GM21367 (cell line): ENCODE measurements around the gene SERPINE3.

Experiments
- ATAC-seq: cut with Tn5 transposase; IDR thresholded peaks from one replicate; pipeline ENCODE4 v1.9.1; 2021; ENCODE audit not compliant: unreplicated experiment

SERPINE3 gene

DNA sequence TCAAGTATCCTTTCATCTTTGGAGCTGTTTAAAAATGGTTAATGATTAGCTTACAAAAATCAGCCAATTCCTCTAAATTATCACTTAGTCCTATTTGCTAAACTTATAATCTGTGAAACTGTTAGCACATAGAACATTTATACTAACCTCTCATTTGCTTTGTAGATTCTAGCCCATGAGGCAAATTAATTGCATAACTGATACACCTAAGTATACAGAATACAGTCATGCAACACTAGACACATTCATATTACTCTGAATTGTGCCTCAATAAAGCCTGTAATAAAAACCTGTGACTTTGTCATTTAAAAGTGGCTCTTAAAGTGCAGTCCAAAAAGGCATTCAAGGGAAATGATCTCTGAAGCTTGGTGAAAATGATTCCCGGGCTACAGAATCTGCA lies 21.0 kb downstream of the SERPINE3 start:
- ATAC-seq: no peak

DNA sequence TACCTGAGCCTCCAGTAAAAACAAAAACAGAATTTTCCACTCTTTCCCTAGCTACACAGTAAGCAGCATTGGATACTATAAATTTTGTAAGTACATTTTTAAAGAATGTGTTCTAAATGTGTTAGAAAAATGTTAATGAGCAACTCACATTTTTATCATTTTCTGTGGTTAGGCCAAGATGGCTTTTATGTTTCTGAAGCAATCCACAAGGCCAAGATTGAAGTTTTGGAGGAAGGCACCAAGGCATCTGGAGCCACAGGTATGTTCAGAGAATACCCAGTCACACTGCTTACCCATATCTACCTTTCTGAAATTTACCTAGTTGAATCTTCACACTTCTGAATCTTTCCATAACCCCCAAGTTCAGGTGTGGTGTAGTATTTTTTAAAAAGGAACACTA lies 21.6 kb downstream of the SERPINE3 start:
- ATAC-seq: no peak

DNA sequence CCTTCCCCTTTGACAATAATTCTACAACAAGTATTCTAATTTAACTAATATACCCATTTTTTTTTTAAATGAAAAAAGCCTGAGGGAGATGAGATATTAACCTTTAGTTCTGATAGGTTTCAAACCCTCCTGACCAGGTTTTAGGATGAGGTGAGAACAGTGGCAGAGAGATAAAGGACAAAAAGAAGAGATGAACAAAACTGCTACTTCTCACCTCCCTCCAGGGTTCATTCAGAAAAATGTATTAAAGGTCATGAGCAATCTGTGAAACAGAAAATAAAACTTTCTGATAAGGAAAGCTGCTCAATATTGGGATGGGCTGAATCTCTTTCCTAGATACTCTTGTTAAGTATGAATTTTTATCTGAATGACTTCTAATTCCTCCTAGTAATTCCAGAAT lies 24.1 kb downstream of the SERPINE3 start:
- no peak for ATAC-seq

DNA sequence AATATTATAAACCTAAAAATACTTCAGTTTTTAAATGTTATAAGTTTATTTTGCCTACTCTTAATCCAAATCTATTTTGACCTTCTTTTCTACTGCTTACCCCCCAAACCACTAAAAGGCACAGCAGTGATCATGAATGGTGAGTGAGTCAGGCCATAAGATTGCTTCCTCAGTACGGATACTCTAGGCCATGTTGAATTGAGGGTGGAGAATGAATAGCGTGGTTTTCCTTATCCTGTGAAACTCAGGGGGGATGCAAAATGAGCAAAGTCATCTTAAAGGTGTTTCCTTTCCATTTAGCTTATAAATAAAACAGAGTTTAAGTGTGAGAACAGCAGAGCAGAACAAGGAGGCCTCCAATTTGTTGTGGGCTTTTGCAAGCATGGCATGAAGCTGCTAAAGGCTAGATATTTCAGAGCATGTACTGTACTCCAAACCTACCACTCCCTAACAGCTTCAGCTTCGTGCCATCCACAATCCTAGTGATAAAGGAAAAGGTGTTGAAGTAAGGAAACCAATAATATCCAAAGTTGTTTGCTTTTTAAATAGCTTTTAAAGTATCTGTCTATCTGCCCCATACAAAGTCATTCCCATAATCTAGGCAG lies 25.0 kb downstream of the SERPINE3 start:
- no peak for ATAC-seq

DNA sequence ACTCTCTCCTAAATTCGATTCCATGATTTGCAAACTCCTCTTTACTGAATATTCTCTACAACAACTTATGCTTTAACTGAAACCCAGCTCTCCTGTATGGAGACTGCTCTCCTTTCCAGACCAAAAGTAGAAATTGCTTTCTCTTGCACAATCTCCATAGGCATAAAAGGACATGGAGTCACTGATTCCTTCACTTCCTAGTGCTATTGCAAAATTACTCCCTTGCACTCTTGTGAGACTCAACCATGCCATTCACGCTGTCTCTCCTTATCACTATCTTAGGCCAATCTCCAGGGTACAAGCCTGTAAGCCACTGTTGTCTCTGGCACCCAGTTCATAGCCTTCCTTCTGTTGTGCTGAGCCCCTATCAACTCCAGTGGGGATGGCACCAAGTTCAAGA lies 30.6 kb downstream of the SERPINE3 start:
- ATAC-seq: no peak

DNA sequence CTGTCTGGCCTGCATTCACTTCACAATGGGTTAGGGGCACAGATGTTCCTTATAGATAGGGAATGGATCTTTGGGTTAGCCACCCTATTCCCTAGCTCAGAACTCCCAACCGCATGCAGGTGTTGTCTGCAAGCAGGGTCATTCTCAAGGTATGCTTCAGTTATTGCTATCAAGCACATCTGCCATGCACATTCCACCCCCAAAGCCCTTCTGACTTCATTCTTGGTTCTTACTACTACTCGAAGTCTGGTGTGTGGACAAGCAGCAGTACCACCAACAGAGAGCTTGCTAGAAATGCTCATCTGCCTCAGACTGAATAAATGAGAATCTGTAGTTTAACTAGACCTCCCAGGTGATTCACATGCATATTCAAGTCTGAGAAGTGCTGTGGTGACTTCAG lies 31.3 kb downstream of the SERPINE3 start:
- ATAC-seq: no peak

DNA sequence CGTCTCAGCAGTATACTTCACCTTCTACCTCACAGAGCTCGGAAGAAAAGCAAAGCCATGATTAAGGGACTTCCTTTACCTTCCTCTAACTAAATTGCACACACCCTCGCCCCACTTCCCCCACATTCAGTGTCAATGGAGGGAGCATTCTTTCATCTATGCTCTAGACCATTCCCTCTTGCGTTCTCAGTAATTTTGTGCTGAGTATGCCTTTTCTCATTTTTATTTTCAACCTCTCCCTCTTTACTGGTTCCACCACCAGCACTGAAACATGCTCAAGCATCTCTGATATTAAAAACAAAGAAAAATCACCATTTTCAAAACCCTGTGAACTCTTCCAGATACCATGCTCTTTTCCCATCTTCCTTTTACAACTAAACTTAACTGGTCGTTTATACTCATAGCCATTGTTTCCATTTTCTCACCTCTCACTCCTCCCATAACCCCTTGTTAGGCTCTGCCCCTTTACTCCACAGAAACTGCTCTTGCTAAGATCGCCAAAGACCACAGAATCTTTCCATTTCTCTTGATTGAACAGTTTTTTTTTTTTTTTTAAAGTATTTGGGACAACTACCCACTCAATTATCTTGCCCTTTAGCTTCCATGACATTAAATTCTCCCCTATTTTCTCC lies 32.4 kb downstream of the SERPINE3 start:
- no peak for ATAC-seq

DNA sequence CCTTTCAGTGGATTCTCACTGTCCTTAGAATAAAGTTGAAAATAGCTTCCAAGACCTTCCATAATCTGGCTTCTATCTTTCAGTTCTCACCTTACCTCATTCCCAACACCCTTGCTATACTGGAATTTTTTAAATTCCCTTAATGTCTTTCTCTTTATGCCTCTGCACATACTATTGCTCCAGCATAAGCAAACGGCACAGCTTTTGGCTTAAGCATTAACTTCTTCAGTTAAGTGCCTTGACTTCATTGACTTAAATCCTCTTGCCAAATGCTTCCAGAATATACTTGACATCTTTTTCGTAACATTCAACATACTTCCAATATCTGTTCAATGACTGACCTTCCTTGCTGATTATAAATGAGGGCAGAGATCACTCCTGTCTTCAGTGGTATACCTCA lies 34.0 kb downstream of the SERPINE3 start:
- ATAC-seq: no peak

DNA sequence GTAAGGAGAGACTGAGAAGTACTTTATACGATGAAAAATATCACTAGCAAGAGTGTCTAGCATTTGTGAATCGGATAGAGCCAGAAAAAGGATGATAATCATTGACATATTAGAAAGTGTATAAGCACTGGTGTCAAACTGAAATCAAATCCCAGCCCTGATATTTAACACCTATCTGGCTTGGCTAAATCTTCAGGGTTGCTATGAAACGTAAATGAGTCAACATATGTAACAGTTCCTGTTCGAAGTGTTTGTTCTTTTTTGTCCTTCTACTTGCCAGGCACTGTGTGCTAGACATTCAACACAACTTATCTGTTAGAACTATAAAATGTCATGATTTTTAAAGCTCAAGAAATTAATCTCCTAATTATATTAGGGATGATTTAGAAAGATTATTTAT lies 40.8 kb downstream of the SERPINE3 start:
- no peak for ATAC-seq

DNA sequence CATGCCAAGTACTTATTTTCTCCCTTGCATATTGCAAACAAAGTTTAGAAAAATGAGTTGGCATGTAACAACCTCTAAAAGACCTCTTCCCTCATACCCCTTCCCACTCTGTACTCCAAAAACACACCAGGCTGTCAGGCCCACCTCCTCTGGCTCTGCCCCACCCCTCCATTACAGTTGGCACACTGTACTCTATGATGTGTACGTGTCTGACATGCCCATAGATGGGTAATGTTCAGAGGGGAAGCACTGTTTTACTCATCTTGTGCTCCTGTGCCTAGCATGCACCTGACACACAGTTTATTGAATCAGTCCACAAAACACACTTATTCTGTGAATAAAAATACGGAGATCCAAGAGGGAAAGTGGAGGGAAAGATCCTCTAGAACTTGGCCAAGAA lies 45.6 kb downstream of the SERPINE3 start:
- no peak for ATAC-seq

DNA sequence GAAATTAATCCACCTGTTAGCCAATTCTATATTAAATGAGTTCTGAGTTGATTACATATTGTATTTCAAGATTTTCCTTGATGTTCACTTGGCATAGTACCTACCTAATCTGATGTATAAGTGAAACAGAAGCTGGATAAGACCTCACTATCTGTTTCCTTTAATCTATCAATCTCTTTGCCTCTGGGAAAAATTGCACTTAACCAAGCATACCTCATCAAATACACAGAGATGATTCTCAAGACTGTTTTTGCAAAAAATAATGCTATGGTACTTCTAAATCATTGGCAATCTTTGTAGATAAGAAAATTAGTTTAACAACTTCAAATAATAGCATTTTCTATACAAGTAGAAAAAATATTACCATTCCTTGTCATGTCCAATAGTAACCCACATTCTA lies 55.2 kb downstream of the SERPINE3 start:
- no peak for ATAC-seq

DNA sequence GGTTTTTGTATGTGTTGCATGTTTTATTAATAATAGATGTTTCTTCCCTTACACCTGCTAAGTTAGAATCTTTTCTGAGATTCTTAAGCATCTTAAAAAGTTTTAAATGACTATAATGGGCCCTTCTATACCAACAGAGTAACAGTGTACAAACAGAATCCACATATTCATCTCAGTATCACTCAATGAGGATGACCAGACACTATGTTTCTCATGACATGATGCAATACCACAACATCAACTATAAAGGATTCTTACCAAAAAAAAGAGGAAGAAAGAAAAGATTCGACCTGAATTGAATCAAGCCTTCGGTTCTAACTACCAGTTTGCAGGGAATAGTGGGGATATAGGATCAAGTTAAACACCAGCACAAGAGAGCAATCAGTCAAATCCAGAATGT lies 56.9 kb downstream of the SERPINE3 start:
- peak; percentile 77 for ATAC-seq

DNA sequence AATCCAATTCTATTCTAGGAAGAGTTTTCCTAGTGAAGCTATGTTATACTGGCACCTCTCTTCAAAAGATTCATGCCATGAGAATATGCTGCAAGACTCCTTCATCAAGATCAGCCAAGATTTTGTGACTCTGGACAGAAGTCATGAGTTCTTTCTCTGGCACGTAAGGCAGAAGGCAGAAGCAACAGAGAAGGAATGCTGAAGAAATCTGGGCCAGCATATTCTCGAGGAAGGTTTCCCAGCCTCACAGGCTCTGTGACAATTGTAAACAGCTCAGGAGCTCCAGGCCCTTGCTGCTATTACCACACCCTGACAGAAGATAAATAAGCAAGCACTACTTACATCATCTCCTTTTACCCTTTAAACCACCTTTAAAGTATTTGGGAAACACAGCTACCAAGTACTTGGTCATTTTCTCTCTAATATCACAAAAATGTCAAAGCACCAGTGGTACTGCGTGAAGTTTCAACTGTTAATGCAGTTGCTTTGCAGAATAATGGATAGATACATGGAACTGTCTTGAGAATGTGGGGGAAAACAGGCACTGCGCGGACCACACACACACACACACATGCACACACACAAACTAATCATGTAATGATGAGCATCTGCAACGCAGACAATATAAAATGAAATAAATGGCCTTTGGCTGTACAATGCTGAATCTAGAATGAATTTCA lies 57.9 kb downstream of the SERPINE3 start:
- ATAC-seq: no peak

DNA sequence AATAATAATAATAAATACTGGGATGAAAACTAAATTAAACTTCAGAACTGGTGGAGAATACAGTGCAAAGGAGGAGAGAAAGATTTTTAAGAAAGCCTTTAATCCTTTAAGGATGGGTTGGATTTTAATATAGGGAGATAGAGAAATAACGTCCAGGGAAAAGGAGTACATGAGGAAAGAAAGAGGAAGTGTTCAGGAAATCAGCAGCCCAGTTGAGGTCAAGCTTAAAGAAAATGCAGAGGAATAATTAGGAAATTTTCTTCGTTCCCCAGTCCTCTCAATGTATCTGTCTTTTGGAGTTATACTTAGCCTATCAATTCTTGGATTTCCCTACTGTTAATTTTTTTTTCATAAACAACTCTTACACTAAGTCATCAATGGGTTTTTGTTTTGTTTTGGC lies 65.7 kb downstream of the SERPINE3 start:
- no peak for ATAC-seq

DNA sequence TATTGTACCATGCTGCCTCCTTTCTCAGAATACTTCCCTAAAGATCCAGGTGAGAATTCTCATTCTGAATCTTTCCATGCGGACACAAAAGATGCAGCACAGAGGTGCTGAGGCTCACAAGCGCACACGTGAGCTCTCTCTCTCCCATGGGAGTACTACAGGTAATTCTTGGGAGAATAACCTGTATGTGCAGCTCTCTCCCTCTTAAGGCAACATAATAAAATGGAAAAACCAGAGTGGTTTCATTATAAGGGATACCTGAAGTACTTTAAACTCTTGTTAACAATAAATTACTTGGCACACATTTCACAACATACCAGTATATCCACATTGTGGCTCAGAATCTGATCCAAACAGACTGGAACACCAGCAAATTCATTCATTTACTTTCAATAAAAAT lies 72.9 kb downstream of the SERPINE3 start:
- ATAC-seq: no peak
